Stomach (tissue), 9 donors: ENCODE data around the gene DHX8. TPM values are rescaled to one million over a fixed set of nuclear protein-coding genes. Genes with fewer than 3 reads are reported as not detected.
"Not testable (repeated sequence)": the region's sequence is repeated elsewhere in the genome, so short reads cannot be mapped to it uniquely, and the experiment has no call there.

ENCODE experiments used
- DNase-seq, 2 donors: peaks; one replicate each; pipeline versions ENCODE4 v3.0.0 to v3.0.0-alpha.2; 2013 to 2019
- H3K27ac ChIP-seq, 5 donors: fragments of 200-600 bp in 4 of 5; sonication (generic) in 4 of 5; one replicate each; pipeline ENCODE4 v1.5.1; 2013 to 2019; ENCODE audit warnings: mild to moderate bottlenecking in 1 of 5, moderate library complexity in 1 of 5
- H3K27me3 ChIP-seq, 3 donors: fragments of 200-600 bp; sonication (generic); one replicate each; pipeline ENCODE4 v1.5.1; 2017 to 2019; ENCODE audit warnings: mixed run types in 1 of 3
- H3K36me3 ChIP-seq, 4 donors: fragments of 200-600 bp; sonication (generic); 1 replicate in 3 of 4; 2 replicates in 1 of 4; pipeline ENCODE4 v1.5.1; 2016 to 2019
- H3K4me1 ChIP-seq, 4 donors: fragments of 200-600 bp; sonication (generic); one replicate each; pipeline ENCODE4 v1.5.1; 2016 to 2019
- H3K4me3 ChIP-seq, 4 donors: fragments of 200-600 bp; sonication (generic) in 3 of 4; one replicate each; pipeline ENCODE4 v1.5.1; 2016 to 2019; ENCODE audit warnings: mild to moderate bottlenecking in 1 of 4
- H3K9me3 ChIP-seq, 4 donors: fragments of 200-600 bp; sonication (generic); one replicate each; pipeline ENCODE4 v1.5.1; 2016 to 2019
- CTCF ChIP-seq, 7 experiments: fragments of 450-650 bp in 4 of 7; fragments of 200-600 bp in 3 of 7; sonication (generic) in 3 of 7; IDR thresholded peaks; one replicate each; pipeline ENCODE4 v1.5.1; 2016 to 2019; ENCODE audit warnings: antibody characterized with exemption in 7 of 7, control low read depth in 2 of 7, mild to moderate bottlenecking in 1 of 7
- EP300 ChIP-seq: sonication (generic); formaldehyde crosslinking; IDR thresholded peaks from one replicate; pipeline ENCODE4 v1.6.1; 2017; ENCODE audit warnings: antibody characterized with exemption
- POLR2A ChIP-seq, 4 donors: fragments of 450-650 bp; IDR thresholded peaks; one replicate each; pipeline ENCODE4 v1.6.1; 2016; ENCODE audit warnings: antibody characterized with exemption in 4 of 4, control low read depth in 2 of 4, mild to moderate bottlenecking in 1 of 4, moderate library complexity in 1 of 4
- POLR2AphosphoS5 ChIP-seq, 3 donors: sonication (generic); formaldehyde crosslinking; IDR thresholded peaks; one replicate each; pipeline ENCODE4 v1.6.1; 2016; ENCODE audit warnings: antibody characterized with exemption in 3 of 3
- WGBS, 5 donors: extraction: QIAGEN DNeasy Blood & Tissue Kit in 3 of 5; methylation state at CpG; one replicate each; pipeline versions ENCODE4 v1.1.5 to v1.1.7; 2013 to 2018; 5-methylcytosine and 5-hydroxymethylcytosine counted together
- intact Hi-C: fragments of 100-400 bp; cut with DNase I; formaldehyde crosslinking; loops from one replicate; pipeline ENCODE4 v1.15.1; 2023; ENCODE audit warnings: low total_unique reads
- polyA plus RNA-seq, 3 donors: library from polyadenylated mRNA; stranded (reverse); fragments of 200-250 nt; gene quantifications; one replicate each; pipeline ENCODE4 v1.2.3, GENCODE V29; 2013
- total RNA-seq, 5 donors: library from RNA; depleted of rRNA; stranded (reverse); fragments of >200 nt; gene quantifications; one replicate each; pipeline versions ENCODE4 v1.1.0 to v1.2.3, GENCODE V29; 2014 to 2016
- donor health status: healthy with polysubstance abuse.
- donor health status: Bipolar disorder and iron deficiency.
- donor health status: healthy.

Gene DHX8
- total and polyA plus RNA-seq, 8 donors: 9.2 to 137 (median 25.0) TPM

- peak overlapping the region in 1 of 5 donors; percentile 38 for H3K27ac ChIP-seq
Measured at GRCh38 chr17:43449470-43450248, 34.1 kb upstream of the DHX8 start.

GRCh38 chr17:43450791-43451190, 33.0 kb upstream of the DHX8 start:
- H3K9me3 ChIP-seq, H3K36me3 ChIP-seq, H3K27me3 ChIP-seq, H3K4me3 ChIP-seq, H3K27ac ChIP-seq, DNase-seq, intact Hi-C loops: not testable (repeated sequence)
- 94 to 99% (median 96%) methylated on average over 11 to 20 of the region's 20 CpGs for WGBS, 5 donors
- H3K4me1 ChIP-seq: peaks cover 8 to 14% (median 8%) of the 10 kb centered on the region in 4 donors

More at GRCh38 chr17:43449470-43450248, 34.1 kb upstream of the DHX8 start:
- intact Hi-C loops: no loop called here
- peak; percentile 34 to 47 for DNase-seq
- Histone ChIP-seq H3K4me3 (no peak overlapping the region), H3K9me3 (no peaks in the 10 kb centered on the region), H3K4me1 (peaks cover 8 to 14% (median 8%) of the 10 kb centered on the region in 4 donors), H3K36me3 (no peaks in the 10 kb centered on the region), H3K27me3 (no peaks in the 10 kb centered on the region)
- 37 to 56% (median 48%) methylated on average over 8 of the region's 8 CpGs for WGBS, 5 donors
- TF ChIP-seq CTCF (IDR thresholded peaks at IDR 0.05): no peak
- no peak for TF ChIP-seq POLR2AphosphoS5 (IDR thresholded peaks at IDR 0.05)
- no peak for TF ChIP-seq POLR2A (IDR thresholded peaks at IDR 0.05)
- TF ChIP-seq EP300: no peak

GRCh38 chr17:43451741-43452140, 32.0 kb upstream of the DHX8 start:
- H3K27ac ChIP-seq: not testable (repeated sequence)

GRCh38 chr17:43453331-43453812, 30.4 kb upstream of the DHX8 start:
- Histone ChIP-seq H3K36me3 (no peaks in the 10 kb centered on the region), H3K27me3 (no peaks in the 10 kb centered on the region), H3K9me3 (no peaks in the 10 kb centered on the region), H3K4me1 (peaks cover 17 to 34% (median 26%) of the 10 kb centered on the region in 4 donors), H3K27ac (no peak overlapping the region), H3K4me3 (no peak overlapping the region)
- TF ChIP-seq POLR2AphosphoS5 (IDR thresholded peaks at IDR 0.05): no peak
- no peak for TF ChIP-seq EP300
- no peak for TF ChIP-seq CTCF (IDR thresholded peaks at IDR 0.05)
- no peak for TF ChIP-seq POLR2A (IDR thresholded peaks at IDR 0.05)
- peak in 1 of 2 donors; percentile 73 for DNase-seq
- 56 to 68% (median 63%) methylated on average over 11 of the region's 11 CpGs for WGBS, 5 donors
- intact Hi-C loops: no loop called here

More at GRCh38 chr17:43451741-43452140, 32.0 kb upstream of the DHX8 start:
- H3K27me3 ChIP-seq, H3K9me3 ChIP-seq, H3K4me3 ChIP-seq, DNase-seq, intact Hi-C loops, H3K36me3 ChIP-seq: not testable (repeated sequence)
- H3K4me1 ChIP-seq: peaks cover 10 to 20% (median 12%) of the 10 kb centered on the region in 4 donors
- 90 to 99% (median 96%) methylated on average over 11 to 32 of the region's 32 CpGs for WGBS, 5 donors

GRCh38 chr17:43454868-43455267, 28.9 kb upstream of the DHX8 start:
- H3K4me3 ChIP-seq: no peak overlapping the region

More at GRCh38 chr17:43454868-43455267, 28.9 kb upstream of the DHX8 start:
- Histone ChIP-seq H3K36me3 (no peaks in the 10 kb centered on the region), H3K4me1 (peaks cover 14 to 29% (median 20%) of the 10 kb centered on the region in 4 donors), H3K9me3 (no peaks in the 10 kb centered on the region), H3K27me3 (no peaks in the 10 kb centered on the region), H3K27ac (no peak overlapping the region)
- no peak for DNase-seq
- TF ChIP-seq POLR2A (IDR thresholded peaks at IDR 0.05) (no peak), EP300 (no peak), CTCF (IDR thresholded peaks at IDR 0.05) (no peak), POLR2AphosphoS5 (IDR thresholded peaks at IDR 0.05) (no peak)
- intact Hi-C loops: no loop called here
- WGBS, 5 donors: 58 to 75% (median 63%) methylated on average over 1 of the region's 1 CpG
